HG03378 (cell line): Measurements from ENCODE around the gene MFSD2B.

ENCODE experiments used
- ATAC-seq: cut with Tn5 transposase; IDR thresholded peaks from one replicate; pipeline ENCODE4 v1.9.1; 2021; ENCODE audit warnings: mild to moderate bottlenecking, moderate library complexity; ENCODE audit not compliant: unreplicated experiment

The MFSD2B gene

GRCh38 chr2:24050041-24050979 is 40.4 kb downstream of the MFSD2B start:
- ATAC-seq = no peak

DNA sequence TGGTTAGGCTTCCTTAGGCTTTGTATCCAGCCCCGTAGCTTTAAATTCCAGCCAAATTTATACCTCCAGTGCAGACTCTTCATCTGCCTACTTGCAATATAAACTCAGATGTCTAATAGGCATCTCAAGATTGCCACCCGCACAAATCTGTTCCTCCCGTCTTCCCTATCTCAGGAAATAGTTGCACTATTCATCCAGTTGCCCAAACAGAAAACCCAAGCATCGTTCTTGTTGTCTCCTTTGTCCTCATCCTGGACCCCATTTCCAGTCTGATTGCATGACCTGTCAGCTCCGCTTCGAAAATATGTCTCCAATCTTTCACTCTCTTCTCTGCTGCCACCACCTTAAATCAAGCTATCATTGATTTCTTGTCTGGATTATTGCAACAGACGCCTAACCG is 41.9 kb downstream of the MFSD2B start:
- ATAC-seq = no peak

GRCh38 chr2:24052951-24053350 is 43.1 kb downstream of the MFSD2B start:
- no peak for ATAC-seq

- no peak for ATAC-seq
Observed at GRCh38 chr2:24054366-24055010, 44.6 kb downstream of the MFSD2B start.

GRCh38 chr2:24055750-24056149 is 45.9 kb downstream of the MFSD2B start:
- no peak for ATAC-seq

- no peak for ATAC-seq
Observed at GRCh38 chr2:24058564-24059271, 48.8 kb downstream of the MFSD2B start.

- ATAC-seq = no peak
Observed at GRCh38 chr2:24065341-24065740, 55.5 kb downstream of the MFSD2B start.

GRCh38 chr2:24072259-24072658 is 62.4 kb downstream of the MFSD2B start:
- no peak for ATAC-seq

DNA sequence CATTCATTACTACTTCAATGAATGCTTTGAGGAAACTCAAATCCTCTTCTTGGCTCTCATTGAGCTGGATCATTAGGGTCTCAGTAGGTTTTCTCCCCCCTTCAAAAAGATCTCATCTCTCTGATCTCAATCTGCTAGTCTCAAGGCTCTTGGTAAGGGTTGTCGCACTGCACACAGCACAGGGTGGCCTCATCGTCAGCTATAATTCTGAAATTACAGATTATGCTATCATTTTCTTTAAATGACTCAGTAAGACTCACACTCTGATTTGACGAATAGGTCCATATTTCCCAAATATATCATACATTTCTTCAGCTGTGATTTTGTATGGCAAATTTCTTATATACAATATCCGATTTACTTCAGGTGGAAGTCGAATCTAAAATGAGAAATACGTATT is 63.9 kb downstream of the MFSD2B start:
- ATAC-seq = no peak

DNA sequence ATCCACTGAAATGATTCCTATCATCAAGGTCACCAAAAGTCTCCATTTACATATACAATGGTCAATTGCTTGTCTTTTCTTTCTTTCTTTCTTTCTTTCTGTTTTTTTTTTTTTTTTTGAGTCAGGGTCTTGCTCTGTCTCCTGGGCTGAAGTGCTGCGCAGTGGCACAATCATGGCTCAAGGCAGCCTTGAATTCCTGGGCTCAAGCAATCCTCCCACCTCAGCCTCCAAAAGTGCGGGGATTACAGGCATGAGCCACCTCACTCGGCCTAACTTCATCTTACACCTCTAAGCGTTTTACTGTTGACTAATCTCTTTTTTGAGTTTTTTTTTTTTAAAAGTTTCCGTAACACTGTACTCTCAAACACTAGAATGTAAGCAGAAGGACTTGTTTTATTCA is 65.4 kb downstream of the MFSD2B start:
- no peak for ATAC-seq
